ENCODE results near the gene ZNF780A. TPM values are rescaled to one million over a fixed set of nuclear protein-coding genes. Genes with fewer than 3 reads are reported as not detected.

Gene ZNF780A
- 14.6 TPM for polyA plus RNA-seq (2013, experiment 1 of 2)
- polyA plus RNA-seq (2013, experiment 2 of 2), result 16.6 TPM

DNA sequence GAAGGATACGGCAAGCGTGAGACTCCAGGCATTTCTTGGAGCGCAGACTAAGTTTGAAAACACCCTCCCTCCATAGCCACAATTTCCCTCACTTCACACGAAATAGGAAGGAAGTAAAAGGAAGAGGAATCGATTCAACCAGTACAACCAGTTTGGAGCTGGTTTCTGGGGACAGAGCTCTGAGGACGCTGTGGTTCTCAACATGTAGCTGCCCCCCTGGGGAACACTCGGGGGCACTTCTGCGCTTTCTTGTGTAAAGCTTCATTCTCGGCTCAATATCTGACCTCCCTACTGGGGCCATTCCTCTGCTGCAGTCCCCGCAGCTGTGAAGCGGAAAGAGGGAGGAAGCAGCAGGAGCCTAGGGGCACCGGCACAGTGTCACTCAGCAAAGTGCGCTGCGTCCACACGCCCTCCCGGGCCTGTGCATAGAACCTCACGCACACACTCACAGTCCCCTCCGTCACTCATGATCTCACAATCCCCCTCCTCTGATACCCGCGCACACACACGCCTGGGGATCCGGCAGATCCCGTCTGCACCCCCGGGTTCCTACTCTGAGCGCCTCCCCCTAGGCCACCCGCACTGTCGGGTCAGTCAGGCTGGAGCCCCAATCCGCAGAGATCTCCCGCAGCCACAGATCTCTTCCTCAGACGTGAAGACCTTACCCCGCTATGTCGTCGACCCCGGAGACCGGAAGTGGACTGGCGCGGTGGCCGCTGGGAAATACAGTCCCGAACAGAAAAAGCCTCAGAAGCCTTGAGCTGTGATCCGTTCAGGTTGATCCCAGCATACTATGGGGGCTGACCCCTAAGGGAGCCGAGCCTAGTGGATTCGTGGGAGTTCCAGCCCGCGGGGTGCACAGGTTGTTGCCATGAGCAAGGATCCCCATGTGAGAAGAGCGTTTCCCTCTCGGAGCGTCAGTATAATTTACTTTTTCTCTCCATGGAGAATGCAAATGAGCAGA, at the start of gene ZNF780A:
ZNF780A (minus strand) TSS at position 703 of the 964 bp plus-strand sequence. CDS start 6,190 bp downstream, outside the sequence.
- H2BK12ac ChIP-seq (ENCODE audit: low read length in 2 of 2), result no peak within 1 kb of the TSS
- H4K91ac ChIP-seq (ENCODE audit: low read length), result peak within 1 kb of the TSS; percentile 53
- no peak within 1 kb of the TSS for H2AK5ac ChIP-seq (ENCODE audit: low read length, severe bottlenecking)
- DNase-seq, result peak; percentile 84
- H3K9me3 ChIP-seq (ENCODE audit: control insufficient read depth, low read length), result no peaks in the 10 kb centered on the region
- H3K4me3 ChIP-seq (ENCODE audit: insufficient read depth in 1 of 2, low read depth in 1 of 2, low read length in 2 of 2), result peak within 1 kb of the TSS; percentile 88
- peak within 1 kb of the TSS in 1 of 2 experiments; percentile 96 for H3K14ac ChIP-seq (ENCODE audit: low read length in 2 of 2)
- peak within 1 kb of the TSS; percentile 99 for H2AFZ ChIP-seq (ENCODE audit: low read depth, low read length)
- peak within 1 kb of the TSS; percentile 93 for H3K4me2 ChIP-seq (ENCODE audit: low read length, poor library complexity, severe bottlenecking)
- H3K36me3 ChIP-seq (ENCODE audit: control insufficient read depth in 1 of 2, insufficient read depth in 2 of 2, low read depth in 1 of 2, low read length in 2 of 2), result no peaks in the 10 kb centered on the region
- no peak within 1 kb of the TSS for H2BK15ac ChIP-seq (ENCODE audit: low read depth, poor library complexity, severe bottlenecking)
- peak within 1 kb of the TSS; percentile 62 for H3K27ac ChIP-seq (ENCODE audit: low read length, poor library complexity, severe bottlenecking)
- H3K79me1 ChIP-seq (replicated peaks; ENCODE audit: low read length, poor library complexity, severe bottlenecking), result peaks cover 10% of the 10 kb centered on the region
- H3K27me3 ChIP-seq (ENCODE audit: control insufficient read depth in 1 of 2, insufficient read depth in 1 of 2, low read length in 2 of 2), result no peaks in the 10 kb centered on the region
- no peak within 1 kb of the TSS for H2BK120ac ChIP-seq (ENCODE audit: low read depth, low read length)
- H3K9ac ChIP-seq (ENCODE audit: low read length), result peak within 1 kb of the TSS; percentile 91
- peak within 1 kb of the TSS; percentile 74 to 96 for H3K18ac ChIP-seq (ENCODE audit: low read depth in 1 of 2, low read length in 2 of 2)
- peaks cover 2% of the 10 kb centered on the region for H3K4me1 ChIP-seq (ENCODE audit: control insufficient read depth, insufficient read depth, low read depth, low read length)
- WGBS, result under 1% methylated on average over 36 of the region's 47 CpGs
- H3K23ac ChIP-seq (ENCODE audit: low read length in 2 of 2), result peak within 1 kb of the TSS in 1 of 2 experiments; percentile 89
- H4K8ac ChIP-seq (ENCODE audit: low read length), result peak within 1 kb of the TSS; percentile 93
- peak within 1 kb of the TSS; percentile 22 for H2BK5ac ChIP-seq (ENCODE audit: low read depth, low read length, poor library complexity, severe bottlenecking)
- peak within 1 kb of the TSS; percentile 78 to 91 for H3K4ac ChIP-seq (ENCODE audit: low read depth in 1 of 2, low read length in 2 of 2)

DNA sequence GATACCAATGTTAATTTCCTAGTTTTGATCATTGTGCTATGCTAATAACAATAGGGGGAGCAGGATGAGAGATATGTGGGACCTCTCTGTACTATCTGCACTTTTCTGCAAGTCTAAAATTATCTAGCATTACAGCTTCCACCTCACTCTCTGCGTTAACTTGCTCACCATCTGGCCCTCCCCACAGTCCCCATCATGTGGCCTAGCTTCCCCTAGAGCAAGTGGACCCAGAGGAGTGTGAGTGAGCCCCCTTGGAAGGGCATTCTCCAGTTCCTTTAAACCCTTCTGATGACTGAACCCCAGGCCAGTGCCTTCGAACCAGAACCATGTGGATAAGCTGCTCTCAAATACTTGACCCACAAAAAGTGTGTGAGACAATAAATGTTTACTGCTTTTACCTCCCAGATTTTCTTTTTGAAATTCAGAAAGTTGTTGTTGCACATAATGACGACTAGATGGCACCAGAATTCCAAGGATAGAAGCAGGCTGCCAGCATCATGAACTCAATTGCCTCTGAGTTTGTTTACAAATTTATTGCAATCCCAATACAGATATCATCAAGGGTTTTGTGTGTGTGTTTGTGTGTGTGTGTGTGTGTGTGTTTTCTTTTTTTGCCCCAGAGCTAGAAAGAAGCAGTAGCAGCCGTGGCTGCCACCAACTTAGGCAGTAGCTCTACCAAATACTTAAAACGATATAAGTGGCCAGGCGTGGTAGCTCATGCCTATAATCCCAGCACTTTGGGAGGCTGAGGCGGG, 49.0 kb upstream of the ZNF780A start:
- no peak overlapping the region for H3K9ac ChIP-seq (ENCODE audit: low read length)
- no peak overlapping the region for H4K8ac ChIP-seq (ENCODE audit: low read length)
- no peak overlapping the region for H3K23ac ChIP-seq (ENCODE audit: low read length in 2 of 2)
- 34% methylated on average over 6 of the region's 7 CpGs for WGBS
- no peak overlapping the region for H3K4ac ChIP-seq (ENCODE audit: low read depth in 1 of 2, low read length in 2 of 2)
- no peak overlapping the region for H3K14ac ChIP-seq (ENCODE audit: low read length in 2 of 2)
- no peak overlapping the region for H2BK12ac ChIP-seq (ENCODE audit: low read length in 2 of 2)
- DNase-seq, result peak; percentile 72
- H3K9me3 ChIP-seq (ENCODE audit: control insufficient read depth, low read length), result peaks cover 5% of the 10 kb centered on the region
- H3K27me3 ChIP-seq (ENCODE audit: control insufficient read depth in 1 of 2, insufficient read depth in 1 of 2, low read length in 2 of 2), result peaks cover 18 to 27% of the 10 kb centered on the region in 2 experiments
- no peak overlapping the region for H2BK120ac ChIP-seq (ENCODE audit: low read depth, low read length)
- H3K4me3 ChIP-seq (ENCODE audit: insufficient read depth in 1 of 2, low read depth in 1 of 2, low read length in 2 of 2), result no peak overlapping the region
- no peak overlapping the region for H2AFZ ChIP-seq (ENCODE audit: low read depth, low read length)
- no peaks in the 10 kb centered on the region for H3K36me3 ChIP-seq (ENCODE audit: control insufficient read depth in 1 of 2, insufficient read depth in 2 of 2, low read depth in 1 of 2, low read length in 2 of 2)
- no peak overlapping the region for H2AK5ac ChIP-seq (ENCODE audit: low read length, severe bottlenecking)
- no peaks in the 10 kb centered on the region for H3K4me1 ChIP-seq (ENCODE audit: control insufficient read depth, insufficient read depth, low read depth, low read length)
- H2BK15ac ChIP-seq (ENCODE audit: low read depth, poor library complexity, severe bottlenecking), result no peak overlapping the region
- no peak overlapping the region for H3K27ac ChIP-seq (ENCODE audit: low read length, poor library complexity, severe bottlenecking)
- no peaks in the 10 kb centered on the region for H3K79me1 ChIP-seq (replicated peaks; ENCODE audit: low read length, poor library complexity, severe bottlenecking)
- H3K18ac ChIP-seq (ENCODE audit: low read depth in 1 of 2, low read length in 2 of 2), result no peak overlapping the region
- no peak overlapping the region for H4K91ac ChIP-seq (ENCODE audit: low read length)
- H3K4me2 ChIP-seq (ENCODE audit: low read length, poor library complexity, severe bottlenecking), result no peak overlapping the region
- H2BK5ac ChIP-seq (ENCODE audit: low read depth, low read length, poor library complexity, severe bottlenecking), result no peak overlapping the region

DNA sequence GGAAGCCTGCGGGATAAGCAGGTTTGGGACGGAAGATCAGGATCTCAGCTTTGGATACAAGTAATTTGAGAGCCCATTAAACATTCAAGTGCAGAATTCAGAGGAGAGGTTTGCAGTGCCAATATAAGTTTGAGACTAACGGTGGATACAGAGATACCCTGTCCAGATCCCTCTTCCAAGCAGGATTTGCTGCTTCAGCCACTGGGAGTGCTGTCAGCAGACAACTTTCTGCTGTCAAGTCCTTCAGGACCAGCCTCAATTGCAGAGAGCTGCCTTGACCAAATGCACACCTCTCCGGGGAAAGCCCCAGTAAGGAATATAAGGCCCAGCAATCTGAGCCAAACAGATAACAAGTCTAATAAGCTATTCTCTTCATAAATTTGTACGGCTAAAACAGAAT, 46.1 kb upstream of the ZNF780A start:
- Histone ChIP-seq H3K36me3 (ENCODE audit: control insufficient read depth in 1 of 2, insufficient read depth in 2 of 2, low read depth in 1 of 2, low read length in 2 of 2) (no peaks in the 10 kb centered on the region), H2AK5ac (ENCODE audit: low read length, severe bottlenecking) (no peak overlapping the region), H4K91ac (ENCODE audit: low read length) (no peak overlapping the region), H3K4me3 (ENCODE audit: insufficient read depth in 1 of 2, low read depth in 1 of 2, low read length in 2 of 2) (no peak overlapping the region), H3K23ac (ENCODE audit: low read length in 2 of 2) (no peak overlapping the region), H3K27ac (ENCODE audit: low read length, poor library complexity, severe bottlenecking) (no peak overlapping the region), H2BK12ac (ENCODE audit: low read length in 2 of 2) (no peak overlapping the region), H3K79me1 (replicated peaks; ENCODE audit: low read length, poor library complexity, severe bottlenecking) (no peaks in the 10 kb centered on the region), H3K27me3 (ENCODE audit: control insufficient read depth in 1 of 2, insufficient read depth in 1 of 2, low read length in 2 of 2) (peaks cover 18 to 41% of the 10 kb centered on the region in 2 experiments), H2AFZ (ENCODE audit: low read depth, low read length) (no peak overlapping the region), H2BK120ac (ENCODE audit: low read depth, low read length) (no peak overlapping the region), H2BK5ac (ENCODE audit: low read depth, low read length, poor library complexity, severe bottlenecking) (no peak overlapping the region), H3K14ac (ENCODE audit: low read length in 2 of 2) (no peak overlapping the region), H3K4ac (ENCODE audit: low read depth in 1 of 2, low read length in 2 of 2) (no peak overlapping the region), H2BK15ac (ENCODE audit: low read depth, poor library complexity, severe bottlenecking) (no peak overlapping the region), H4K8ac (ENCODE audit: low read length) (no peak overlapping the region), H3K18ac (ENCODE audit: low read depth in 1 of 2, low read length in 2 of 2) (no peak overlapping the region), H3K4me1 (ENCODE audit: control insufficient read depth, insufficient read depth, low read depth, low read length) (no peaks in the 10 kb centered on the region), H3K9me3 (ENCODE audit: control insufficient read depth, low read length) (peaks cover 5% of the 10 kb centered on the region), H3K4me2 (ENCODE audit: low read length, poor library complexity, severe bottlenecking) (no peak overlapping the region), H3K9ac (ENCODE audit: low read length) (no peak overlapping the region)
- DNase-seq, result no peak
- WGBS, result 74% methylated on average over 4 of the region's 5 CpGs

DNA sequence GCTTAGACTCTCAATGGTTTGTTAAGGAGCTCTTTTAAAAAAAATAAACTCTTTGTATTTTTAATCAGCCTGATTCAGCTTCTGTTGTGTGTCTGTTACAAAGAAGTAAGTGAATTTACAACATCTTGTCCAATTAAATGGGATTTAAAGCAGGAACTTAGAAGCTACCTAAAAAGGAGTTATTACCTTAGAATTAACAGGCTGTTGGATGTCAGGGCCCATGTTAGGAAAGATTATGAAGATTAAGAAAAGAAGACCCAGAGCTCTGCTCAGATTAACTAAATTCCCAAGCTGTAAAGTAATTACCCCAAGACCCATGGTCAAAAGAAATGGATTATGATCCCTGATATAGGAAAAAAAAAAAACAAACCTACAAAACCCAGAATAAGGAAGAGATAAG, 44.1 kb upstream of the ZNF780A start:
- Histone ChIP-seq H2BK5ac (ENCODE audit: low read depth, low read length, poor library complexity, severe bottlenecking) (no peak overlapping the region), H2AK5ac (ENCODE audit: low read length, severe bottlenecking) (no peak overlapping the region), H3K27ac (ENCODE audit: low read length, poor library complexity, severe bottlenecking) (no peak overlapping the region), H2BK120ac (ENCODE audit: low read depth, low read length) (no peak overlapping the region), H3K4ac (ENCODE audit: low read depth in 1 of 2, low read length in 2 of 2) (no peak overlapping the region), H2BK15ac (ENCODE audit: low read depth, poor library complexity, severe bottlenecking) (no peak overlapping the region), H3K79me1 (replicated peaks; ENCODE audit: low read length, poor library complexity, severe bottlenecking) (no peaks in the 10 kb centered on the region), H3K18ac (ENCODE audit: low read depth in 1 of 2, low read length in 2 of 2) (no peak overlapping the region), H3K4me2 (ENCODE audit: low read length, poor library complexity, severe bottlenecking) (no peak overlapping the region), H3K27me3 (ENCODE audit: control insufficient read depth in 1 of 2, insufficient read depth in 1 of 2, low read length in 2 of 2) (peaks cover 18 to 41% of the 10 kb centered on the region in 2 experiments), H3K4me1 (ENCODE audit: control insufficient read depth, insufficient read depth, low read depth, low read length) (no peaks in the 10 kb centered on the region), H3K36me3 (ENCODE audit: control insufficient read depth in 1 of 2, insufficient read depth in 2 of 2, low read depth in 1 of 2, low read length in 2 of 2) (no peaks in the 10 kb centered on the region), H3K14ac (ENCODE audit: low read length in 2 of 2) (no peak overlapping the region), H3K9ac (ENCODE audit: low read length) (no peak overlapping the region), H3K23ac (ENCODE audit: low read length in 2 of 2) (no peak overlapping the region), H2BK12ac (ENCODE audit: low read length in 2 of 2) (no peak overlapping the region), H4K91ac (ENCODE audit: low read length) (no peak overlapping the region), H4K8ac (ENCODE audit: low read length) (no peak overlapping the region), H2AFZ (ENCODE audit: low read depth, low read length) (no peak overlapping the region), H3K9me3 (ENCODE audit: control insufficient read depth, low read length) (peaks cover 5% of the 10 kb centered on the region), H3K4me3 (ENCODE audit: insufficient read depth in 1 of 2, low read depth in 1 of 2, low read length in 2 of 2) (no peak overlapping the region)
- DNase-seq, result no peak
